Measurements from ENCODE around the gene SLC2A6.

DNA sequence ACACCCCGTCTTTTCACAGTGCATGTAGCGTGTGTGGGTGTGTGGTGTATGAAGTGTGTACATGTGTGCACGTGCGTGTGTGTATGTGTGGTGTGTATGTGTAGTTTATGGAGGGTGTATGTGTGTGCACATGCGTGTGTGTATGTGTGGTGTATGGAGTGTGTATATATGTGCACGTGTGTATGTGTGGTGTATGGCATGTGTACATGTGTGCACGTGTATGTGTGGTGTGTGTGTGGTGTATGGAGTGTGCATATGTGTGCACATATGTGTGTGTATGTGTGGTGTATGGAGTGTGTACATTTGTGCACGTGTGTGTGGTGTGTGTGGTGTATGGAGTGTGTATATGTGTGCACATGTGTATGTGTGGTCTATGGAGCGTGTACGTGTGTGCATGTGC is 32.7 kb upstream of the SLC2A6 start:
- TF ChIP-seq, protein P1, sequence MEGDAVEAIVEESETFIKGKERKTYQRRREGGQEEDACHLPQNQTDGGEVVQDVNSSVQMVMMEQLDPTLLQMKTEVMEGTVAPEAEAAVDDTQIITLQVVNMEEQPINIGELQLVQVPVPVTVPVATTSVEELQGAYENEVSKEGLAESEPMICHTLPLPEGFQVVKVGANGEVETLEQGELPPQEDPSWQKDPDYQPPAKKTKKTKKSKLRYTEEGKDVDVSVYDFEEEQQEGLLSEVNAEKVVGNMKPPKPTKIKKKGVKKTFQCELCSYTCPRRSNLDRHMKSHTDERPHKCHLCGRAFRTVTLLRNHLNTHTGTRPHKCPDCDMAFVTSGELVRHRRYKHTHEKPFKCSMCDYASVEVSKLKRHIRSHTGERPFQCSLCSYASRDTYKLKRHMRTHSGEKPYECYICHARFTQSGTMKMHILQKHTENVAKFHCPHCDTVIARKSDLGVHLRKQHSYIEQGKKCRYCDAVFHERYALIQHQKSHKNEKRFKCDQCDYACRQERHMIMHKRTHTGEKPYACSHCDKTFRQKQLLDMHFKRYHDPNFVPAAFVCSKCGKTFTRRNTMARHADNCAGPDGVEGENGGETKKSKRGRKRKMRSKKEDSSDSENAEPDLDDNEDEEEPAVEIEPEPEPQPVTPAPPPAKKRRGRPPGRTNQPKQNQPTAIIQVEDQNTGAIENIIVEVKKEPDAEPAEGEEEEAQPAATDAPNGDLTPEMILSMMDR (conservative IDR thresholded peaks at IDR 0.05; ENCODE audit: low read length): no peak
- TF ChIP-seq EZH2phosphoT487 (IDR thresholded peaks at IDR 0.05; ENCODE audit: borderline replicate concordance): no peak
